GM19328 (cell line): ENCODE data around the gene SBF2.

Experiments
- ATAC-seq: cut with Tn5 transposase; IDR thresholded peaks from one replicate; pipeline ENCODE4 v1.9.1; 2021; ENCODE audit warnings: mild to moderate bottlenecking, moderate library complexity; ENCODE audit not compliant: unreplicated experiment

SBF2 gene

GRCh38 chr11:10302744-10303557 is 8.9 kb upstream of the SBF2 start:
- no peak for ATAC-seq

- no peak for ATAC-seq
These were observed 8.3 kb upstream of the SBF2 start for GRCh38 chr11:10302359-10302743.

GRCh38 chr11:10301656-10302358 is 7.8 kb upstream of the SBF2 start:
- no peak for ATAC-seq

GRCh38 chr11:10298342-10298741 is 4.3 kb upstream of the SBF2 start:
- ATAC-seq = peak; percentile 92

GRCh38 chr11:10295064-10295901 is 1.3 kb upstream of the SBF2 start:
- no peak for ATAC-seq

- ATAC-seq = no peak
These were observed 403 bp upstream of the SBF2 start for GRCh38 chr11:10294290-10294953.

GRCh38 chr11:10291801-10292638 is 2.0 kb downstream of the SBF2 start:
- ATAC-seq = no peak

- no peak for ATAC-seq
These were observed 4.1 kb downstream of the SBF2 start for GRCh38 chr11:10289765-10290380.

GRCh38 chr11:10288881-10289764 is 4.9 kb downstream of the SBF2 start:
- no peak for ATAC-seq

- no peak for ATAC-seq
These were observed 6.0 kb downstream of the SBF2 start for GRCh38 chr11:10287766-10288715.

- ATAC-seq = no peak
These were observed 6.9 kb downstream of the SBF2 start for GRCh38 chr11:10287140-10287539.

GRCh38 chr11:10285148-10285802 is 8.7 kb downstream of the SBF2 start:
- ATAC-seq = no peak

- ATAC-seq = no peak
These were observed 10.0 kb downstream of the SBF2 start for GRCh38 chr11:10283991-10284390.

- ATAC-seq = no peak
These were observed 11.9 kb downstream of the SBF2 start for GRCh38 chr11:10282117-10282516.

GRCh38 chr11:10275714-10276113 is 18.3 kb downstream of the SBF2 start:
- ATAC-seq = no peak

GRCh38 chr11:10274726-10275125 is 19.3 kb downstream of the SBF2 start:
- ATAC-seq = no peak

GRCh38 chr11:10273738-10274137 is 20.3 kb downstream of the SBF2 start:
- ATAC-seq = no peak
